HEK293 (cell line): Measurements from ENCODE around the gene LRP1B.

Source experiments
- CTCF ChIA-PET: fragments of 350-600 bp; formaldehyde crosslinking; extraction: SDS; loops from one replicate; lab custom pipeline; 2021; ENCODE audit warnings: antibody characterized with exemption; lab: Yijun Ruan, JAX
- POLR2A ChIA-PET: fragments of 300-600 bp; formaldehyde crosslinking; extraction: SDS; loops from one replicate; lab custom pipeline; 2020; ENCODE audit warnings: antibody characterized with exemption, inconsistent platforms; lab: Yijun Ruan, JAX
- H3K27ac ChIP-seq: fragments of 200-500 bp; sonication (Bioruptor generic); 2 replicates; pipeline ENCODE4 v1.5.1; 2014; ENCODE audit warnings: low read depth, low read length, control low read depth, inconsistent platforms; ENCODE audit errors: extremely low read depth
- H3K36me3 ChIP-seq, 2 experiments: fragments of 200-500 bp in 1 of 2; sonication (Bioruptor generic) in 1 of 2; 1 replicate in 1 of 2; 2 replicates in 1 of 2; pipeline ENCODE4 v1.5.1; 2014 to 2017; ENCODE audit warnings: inconsistent platforms in 2 of 2, low read length in 2 of 2; ENCODE audit not compliant: control insufficient read depth in 2 of 2, insufficient read depth in 1 of 2
- H3K4me1 ChIP-seq: fragments of 200-500 bp; sonication (Bioruptor generic); 2 replicates; pipeline ENCODE4 v1.5.1; 2014; ENCODE audit warnings: mild to moderate bottlenecking, low read length, inconsistent platforms; ENCODE audit not compliant: control insufficient read depth, insufficient read depth
- H3K4me3 ChIP-seq: 2 replicates; pipeline ENCODE4 v1.5.1; 2011; ENCODE audit warnings: low read depth, mild to moderate bottlenecking, control low read depth, low read length, moderate library complexity
- H3K9me3 ChIP-seq: fragments of 200-500 bp; sonication (Bioruptor generic); 2 replicates; pipeline ENCODE4 v1.5.1; 2014; ENCODE audit warnings: low read depth, low read length, inconsistent platforms; ENCODE audit not compliant: control insufficient read depth, insufficient read depth
- BCL11B ChIP-seq: fragments of 450-650 bp; formaldehyde crosslinking; IDR thresholded peaks from 2 replicates; pipeline ENCODE4 v1.5.1; 2016; ENCODE audit warnings: low read depth, missing biosample characterization, missing genetic modification characterization
- EGR2 ChIP-seq: fragments of 450-650 bp; formaldehyde crosslinking; IDR thresholded peaks from 2 replicates; pipeline ENCODE4 v1.5.1; 2016; ENCODE audit warnings: low read depth, missing biosample characterization, missing genetic modification characterization
- OSR2 ChIP-seq: fragments of 450-650 bp; formaldehyde crosslinking; IDR thresholded peaks from 2 replicates; pipeline ENCODE4 v1.5.1; 2016; ENCODE audit warnings: missing biosample characterization, missing genetic modification characterization
- SP7 ChIP-seq: fragments of 450-650 bp; formaldehyde crosslinking; IDR thresholded peaks from 2 replicates; pipeline ENCODE4 v1.5.1; 2016; ENCODE audit warnings: missing biosample characterization, missing genetic modification characterization
- TCF7L2 ChIP-seq: IDR thresholded peaks from 2 replicates; pipeline ENCODE4 v1.6.1; 2011; ENCODE audit warnings: low read depth, mild to moderate bottlenecking, inconsistent platforms, low read length, moderate library complexity, borderline replicate concordance
- ZBTB48 ChIP-seq: fragments of 450-650 bp; formaldehyde crosslinking; IDR thresholded peaks from 2 replicates; pipeline ENCODE4 v1.5.1; 2016; ENCODE audit warnings: missing biosample characterization, missing genetic modification characterization
- ZIC2 ChIP-seq: fragments of 450-650 bp; formaldehyde crosslinking; IDR thresholded peaks from 2 replicates; pipeline ENCODE4 v1.5.1; 2016; ENCODE audit warnings: missing biosample characterization, missing genetic modification characterization
- ZNF184 ChIP-seq: fragments of 450-650 bp; IDR thresholded peaks from 2 replicates; pipeline ENCODE4 v1.5.1; 2018; ENCODE audit warnings: missing biosample characterization, mild to moderate bottlenecking, missing genetic modification characterization
- ZNF2 ChIP-seq: fragments of 450-650 bp; formaldehyde crosslinking; IDR thresholded peaks from 2 replicates; pipeline ENCODE4 v1.5.1; 2016; ENCODE audit warnings: missing biosample characterization, missing genetic modification characterization
- ZNF266 ChIP-seq: fragments of 450-650 bp; formaldehyde crosslinking; IDR thresholded peaks from 2 replicates; pipeline ENCODE4 v1.5.1; 2016; ENCODE audit warnings: missing biosample characterization, missing genetic modification characterization, low read depth
- ZNF350 ChIP-seq: fragments of 450-650 bp; formaldehyde crosslinking; IDR thresholded peaks from 2 replicates; pipeline ENCODE4 v1.5.0; 2017; ENCODE audit warnings: missing biosample characterization, mild to moderate bottlenecking, missing genetic modification characterization
- ZNF37A ChIP-seq: fragments of 450-650 bp; IDR thresholded peaks from 2 replicates; pipeline ENCODE4 v1.5.1; 2018; ENCODE audit warnings: missing biosample characterization, missing genetic modification characterization
- ZNF426 ChIP-seq: fragments of 450-650 bp; formaldehyde crosslinking; IDR thresholded peaks from 2 replicates; pipeline ENCODE4 v1.5.1; 2017; ENCODE audit warnings: missing biosample characterization, missing genetic modification characterization, mild to moderate bottlenecking, inconsistent platforms, moderate library complexity
- ZNF529 ChIP-seq: fragments of 450-650 bp; formaldehyde crosslinking; IDR thresholded peaks from 2 replicates; pipeline ENCODE4 v1.5.1; 2017; ENCODE audit warnings: missing genetic modification characterization, missing biosample characterization; ENCODE audit not compliant: insufficient replicate concordance
- ZNF571 ChIP-seq: fragments of 450-650 bp; formaldehyde crosslinking; IDR thresholded peaks from 2 replicates; pipeline ENCODE4 v1.5.0; 2017; ENCODE audit warnings: missing biosample characterization, missing genetic modification characterization
- ZNF792 ChIP-seq: fragments of 450-650 bp; formaldehyde crosslinking; IDR thresholded peaks from 2 replicates; pipeline ENCODE4 v1.5.1; 2016; ENCODE audit warnings: missing biosample characterization, missing genetic modification characterization
- TF ChIP-seq, protein P1 (sequence below): fragments of 450-650 bp; formaldehyde crosslinking; IDR thresholded peaks from 2 replicates; pipeline ENCODE4 v1.5.1; 2017; ENCODE audit warnings: missing biosample characterization, missing genetic modification characterization
- TF ChIP-seq, protein P2 (sequence below): fragments of 450-650 bp; formaldehyde crosslinking; IDR thresholded peaks from 2 replicates; pipeline ENCODE4 v1.5.1; 2016; ENCODE audit warnings: missing biosample characterization, missing genetic modification characterization, low read depth
- TF ChIP-seq, protein P3 (sequence below): fragments of 450-650 bp; formaldehyde crosslinking; IDR thresholded peaks from 2 replicates; pipeline ENCODE4 v1.5.1; 2017; ENCODE audit warnings: missing biosample characterization, mild to moderate bottlenecking, missing genetic modification characterization, moderate library complexity
- TF ChIP-seq, protein P4 (sequence below): fragments of 450-650 bp; formaldehyde crosslinking; IDR thresholded peaks from 2 replicates; pipeline ENCODE4 v1.5.1; 2016; ENCODE audit warnings: missing biosample characterization, missing genetic modification characterization
- TF ChIP-seq, protein P5 (sequence below): fragments of 450-650 bp; formaldehyde crosslinking; optimal IDR thresholded peaks from 2 replicates; pipeline ENCODE3; 2016; ENCODE audit warnings: missing biosample characterization, mild to moderate bottlenecking, missing genetic modification characterization
- TF ChIP-seq, protein P6 (sequence below): fragments of 450-650 bp; formaldehyde crosslinking; IDR thresholded peaks from 2 replicates; pipeline ENCODE4 v1.5.1; 2017; ENCODE audit warnings: missing biosample characterization, missing genetic modification characterization

Gene LRP1B

DNA sequence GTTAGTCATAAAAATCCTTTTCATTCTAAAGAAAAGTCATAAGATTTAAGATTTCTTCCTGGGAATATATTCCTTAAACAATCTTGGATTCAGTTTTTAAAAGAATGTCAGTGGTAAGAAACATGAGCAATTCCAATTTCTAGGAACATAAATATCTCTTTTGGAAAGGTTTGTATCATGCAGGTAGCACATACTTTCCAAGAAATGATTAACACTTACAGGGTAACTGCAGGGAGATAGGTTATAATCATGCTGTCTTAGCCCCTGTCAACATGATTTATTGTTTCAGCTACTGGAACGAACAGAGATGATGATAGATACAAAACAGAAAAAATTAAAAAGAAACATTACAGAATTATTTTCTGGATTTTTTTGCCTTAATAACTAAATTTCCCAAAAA lies 1537.7 kb downstream of the LRP1B start:
- ChIA-PET CTCF (no interaction called here), POLR2A (no interaction called here)
- no peak overlapping the region for H3K4me3 ChIP-seq
- no peaks in the 10 kb centered on the region for H3K9me3 ChIP-seq
- no peaks in the 10 kb centered on the region for H3K36me3 ChIP-seq
- H3K27ac ChIP-seq, result no peak overlapping the region
- H3K4me1 ChIP-seq, result peaks cover 8% of the 10 kb centered on the region
- TF ChIP-seq SP7 (peak; percentile 70), OSR2 (peak; percentile 14; the same call in 1 of the 2 replicates), ZIC2 (tag by site-specific recombination) (no peak)
- TF ChIP-seq, protein P1, sequence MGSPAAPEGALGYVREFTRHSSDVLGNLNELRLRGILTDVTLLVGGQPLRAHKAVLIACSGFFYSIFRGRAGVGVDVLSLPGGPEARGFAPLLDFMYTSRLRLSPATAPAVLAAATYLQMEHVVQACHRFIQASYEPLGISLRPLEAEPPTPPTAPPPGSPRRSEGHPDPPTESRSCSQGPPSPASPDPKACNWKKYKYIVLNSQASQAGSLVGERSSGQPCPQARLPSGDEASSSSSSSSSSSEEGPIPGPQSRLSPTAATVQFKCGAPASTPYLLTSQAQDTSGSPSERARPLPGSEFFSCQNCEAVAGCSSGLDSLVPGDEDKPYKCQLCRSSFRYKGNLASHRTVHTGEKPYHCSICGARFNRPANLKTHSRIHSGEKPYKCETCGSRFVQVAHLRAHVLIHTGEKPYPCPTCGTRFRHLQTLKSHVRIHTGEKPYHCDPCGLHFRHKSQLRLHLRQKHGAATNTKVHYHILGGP (tag by site-specific recombination), result peak; percentile 90

DNA sequence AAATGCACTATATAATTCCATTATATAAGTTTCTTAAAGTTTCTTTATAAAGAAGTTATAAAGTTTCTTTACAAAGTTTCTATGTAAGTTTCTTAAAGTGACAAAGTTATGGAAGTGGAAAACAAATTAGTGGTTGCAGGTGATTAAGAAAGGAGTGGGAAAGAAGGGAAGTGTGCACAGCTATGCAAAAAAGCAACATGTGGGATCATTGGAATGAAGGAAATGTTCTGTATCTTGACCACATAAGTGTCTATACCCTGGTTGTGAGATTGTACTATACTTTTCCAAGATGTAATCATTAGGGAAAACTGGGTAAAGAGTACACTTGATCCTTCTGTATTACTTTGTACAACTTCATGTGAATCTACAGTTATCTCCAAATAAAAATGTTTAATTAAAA lies 1541.1 kb downstream of the LRP1B start:
- CTCF ChIA-PET, result interaction anchor here (0.6 kb wide), 1 partner anchor 1632 kb away, joined by 3 read pairs; no protein-coding TSS in a partner anchor
- H3K27ac ChIP-seq, result no peak overlapping the region
- peaks cover 8% of the 10 kb centered on the region for H3K4me1 ChIP-seq
- no peaks in the 10 kb centered on the region for H3K36me3 ChIP-seq
- POLR2A ChIA-PET, result no interaction called here
- H3K4me3 ChIP-seq, result no peak overlapping the region
- TF ChIP-seq, protein P2, sequence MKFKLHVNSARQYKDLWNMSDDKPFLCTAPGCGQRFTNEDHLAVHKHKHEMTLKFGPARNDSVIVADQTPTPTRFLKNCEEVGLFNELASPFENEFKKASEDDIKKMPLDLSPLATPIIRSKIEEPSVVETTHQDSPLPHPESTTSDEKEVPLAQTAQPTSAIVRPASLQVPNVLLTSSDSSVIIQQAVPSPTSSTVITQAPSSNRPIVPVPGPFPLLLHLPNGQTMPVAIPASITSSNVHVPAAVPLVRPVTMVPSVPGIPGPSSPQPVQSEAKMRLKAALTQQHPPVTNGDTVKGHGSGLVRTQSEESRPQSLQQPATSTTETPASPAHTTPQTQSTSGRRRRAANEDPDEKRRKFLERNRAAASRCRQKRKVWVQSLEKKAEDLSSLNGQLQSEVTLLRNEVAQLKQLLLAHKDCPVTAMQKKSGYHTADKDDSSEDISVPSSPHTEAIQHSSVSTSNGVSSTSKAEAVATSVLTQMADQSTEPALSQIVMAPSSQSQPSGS (tag by site-specific recombination), result no peak
- TF ChIP-seq ZNF350 (tag by site-specific recombination) (no peak), ZNF792 (tag by site-specific recombination) (no peak), ZNF571 (tag by site-specific recombination) (no peak), BCL11B (tag by site-specific recombination) (no peak)
- H3K9me3 ChIP-seq, result no peaks in the 10 kb centered on the region

DNA sequence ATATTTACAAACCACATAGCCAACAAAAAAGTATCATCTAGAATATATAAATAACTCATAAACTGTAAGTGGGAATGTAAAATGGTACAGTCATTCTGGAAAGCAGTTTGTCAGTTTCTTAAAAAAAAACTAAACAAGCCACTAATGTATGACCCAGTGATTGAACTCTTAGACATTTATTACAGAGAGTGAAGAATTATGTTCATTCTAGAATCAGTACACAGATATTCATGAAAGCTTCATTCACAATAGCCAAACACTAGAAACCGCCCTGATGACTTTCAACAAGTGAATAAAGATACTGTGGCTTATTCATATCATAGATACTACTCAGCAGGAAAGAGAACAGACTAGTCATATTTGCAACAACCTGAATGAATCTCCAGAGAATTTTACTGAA lies 1541.5 kb downstream of the LRP1B start:
- no peaks in the 10 kb centered on the region for H3K36me3 ChIP-seq
- CTCF ChIA-PET, result interaction anchor here (0.6 kb wide), 1 partner anchor 1632 kb away, joined by 3 read pairs; no protein-coding TSS in a partner anchor
- H3K27ac ChIP-seq, result no peak overlapping the region
- H3K4me3 ChIP-seq, result no peak overlapping the region
- H3K4me1 ChIP-seq, result peaks cover 8% of the 10 kb centered on the region
- POLR2A ChIA-PET, result no interaction called here
- H3K9me3 ChIP-seq, result no peaks in the 10 kb centered on the region
- TF ChIP-seq ZNF529 (tag by site-specific recombination) (no peak), ZNF266 (tag by site-specific recombination) (no peak), ZNF2 (tag by site-specific recombination) (no peak), ZBTB48 (tag by site-specific recombination) (no peak), EGR2 (no peak), ZNF37A (tag by site-specific recombination) (no peak), ZNF426 (tag by site-specific recombination) (no peak), TCF7L2 (peak; percentile 21; the same call in 1 of the 2 replicates), ZNF184 (no peak)
- TF ChIP-seq, protein P3, sequence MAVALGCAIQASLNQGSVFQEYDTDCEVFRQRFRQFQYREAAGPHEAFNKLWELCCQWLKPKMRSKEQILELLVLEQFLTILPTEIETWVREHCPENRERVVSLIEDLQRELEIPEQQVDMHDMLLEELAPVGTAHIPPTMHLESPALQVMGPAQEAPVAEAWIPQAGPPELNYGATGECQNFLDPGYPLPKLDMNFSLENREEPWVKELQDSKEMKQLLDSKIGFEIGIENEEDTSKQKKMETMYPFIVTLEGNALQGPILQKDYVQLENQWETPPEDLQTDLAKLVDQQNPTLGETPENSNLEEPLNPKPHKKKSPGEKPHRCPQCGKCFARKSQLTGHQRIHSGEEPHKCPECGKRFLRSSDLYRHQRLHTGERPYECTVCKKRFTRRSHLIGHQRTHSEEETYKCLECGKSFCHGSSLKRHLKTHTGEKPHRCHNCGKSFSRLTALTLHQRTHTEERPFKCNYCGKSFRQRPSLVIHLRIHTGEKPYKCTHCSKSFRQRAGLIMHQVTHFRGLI (tag by site-specific recombination), result no peak
- TF ChIP-seq, protein P4, sequence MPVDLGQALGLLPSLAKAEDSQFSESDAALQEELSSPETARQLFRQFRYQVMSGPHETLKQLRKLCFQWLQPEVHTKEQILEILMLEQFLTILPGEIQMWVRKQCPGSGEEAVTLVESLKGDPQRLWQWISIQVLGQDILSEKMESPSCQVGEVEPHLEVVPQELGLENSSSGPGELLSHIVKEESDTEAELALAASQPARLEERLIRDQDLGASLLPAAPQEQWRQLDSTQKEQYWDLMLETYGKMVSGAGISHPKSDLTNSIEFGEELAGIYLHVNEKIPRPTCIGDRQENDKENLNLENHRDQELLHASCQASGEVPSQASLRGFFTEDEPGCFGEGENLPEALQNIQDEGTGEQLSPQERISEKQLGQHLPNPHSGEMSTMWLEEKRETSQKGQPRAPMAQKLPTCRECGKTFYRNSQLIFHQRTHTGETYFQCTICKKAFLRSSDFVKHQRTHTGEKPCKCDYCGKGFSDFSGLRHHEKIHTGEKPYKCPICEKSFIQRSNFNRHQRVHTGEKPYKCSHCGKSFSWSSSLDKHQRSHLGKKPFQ (tag by site-specific recombination), result no peak
- TF ChIP-seq, protein P5, sequence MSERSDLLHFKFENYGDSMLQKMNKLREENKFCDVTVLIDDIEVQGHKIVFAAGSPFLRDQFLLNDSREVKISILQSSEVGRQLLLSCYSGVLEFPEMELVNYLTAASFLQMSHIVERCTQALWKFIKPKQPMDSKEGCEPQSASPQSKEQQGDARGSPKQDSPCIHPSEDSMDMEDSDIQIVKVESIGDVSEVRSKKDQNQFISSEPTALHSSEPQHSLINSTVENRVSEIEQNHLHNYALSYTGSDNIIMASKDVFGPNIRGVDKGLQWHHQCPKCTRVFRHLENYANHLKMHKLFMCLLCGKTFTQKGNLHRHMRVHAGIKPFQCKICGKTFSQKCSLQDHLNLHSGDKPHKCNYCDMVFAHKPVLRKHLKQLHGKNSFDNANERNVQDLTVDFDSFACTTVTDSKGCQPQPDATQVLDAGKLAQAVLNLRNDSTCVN (tag by site-specific recombination), result no peak
- TF ChIP-seq, protein P6, sequence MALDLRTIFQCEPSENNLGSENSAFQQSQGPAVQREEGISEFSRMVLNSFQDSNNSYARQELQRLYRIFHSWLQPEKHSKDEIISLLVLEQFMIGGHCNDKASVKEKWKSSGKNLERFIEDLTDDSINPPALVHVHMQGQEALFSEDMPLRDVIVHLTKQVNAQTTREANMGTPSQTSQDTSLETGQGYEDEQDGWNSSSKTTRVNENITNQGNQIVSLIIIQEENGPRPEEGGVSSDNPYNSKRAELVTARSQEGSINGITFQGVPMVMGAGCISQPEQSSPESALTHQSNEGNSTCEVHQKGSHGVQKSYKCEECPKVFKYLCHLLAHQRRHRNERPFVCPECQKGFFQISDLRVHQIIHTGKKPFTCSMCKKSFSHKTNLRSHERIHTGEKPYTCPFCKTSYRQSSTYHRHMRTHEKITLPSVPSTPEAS, result no peak
